ENCODE results near the gene ANKS1B.

GRCh38 chr12:99035803-99036202, 948.9 kb downstream of the ANKS1B start:
- TF ChIP-seq CTCF (conservative IDR thresholded peaks at IDR 0.05; ENCODE audit: low read depth, low read length), result no peak
- TF ChIP-seq POLR2A (IDR thresholded peaks at IDR 0.05; ENCODE audit: low read depth, low read length), result no peak
- no peak for TF ChIP-seq USF2 (IDR thresholded peaks at IDR 0.05; ENCODE audit: low read depth, low read length)
- TF ChIP-seq BHLHE40 (IDR thresholded peaks at IDR 0.05; ENCODE audit: low read depth, low read length), result no peak
- TF ChIP-seq RFX5 (IDR thresholded peaks at IDR 0.05; ENCODE audit: low read depth, low read length), result no peak
- TF ChIP-seq FOS (IDR thresholded peaks at IDR 0.05; ENCODE audit: low read depth, low read length), result no peak
- no peak for TF ChIP-seq RAD21 (IDR thresholded peaks at IDR 0.05; ENCODE audit: low read length)
- no peak for TF ChIP-seq RCOR1 (IDR thresholded peaks at IDR 0.05; ENCODE audit: insufficient replicate concordance, low read length)

All from IMR-90 (cell line).